GM19328 (cell line): ENCODE data around the gene SLC52A1.
A peak's percentile ranks its signal among the peaks of the same experiment; 100 is the strongest.
"Not testable (repeated sequence)": the region's sequence is repeated elsewhere in the genome, so short reads cannot be mapped to it uniquely, and the experiment has no call there.

Source experiments
- ATAC-seq: cut with Tn5 transposase; IDR thresholded peaks from one replicate; pipeline ENCODE4 v1.9.1; 2021; ENCODE audit warnings: mild to moderate bottlenecking, moderate library complexity; ENCODE audit not compliant: unreplicated experiment

The SLC52A1 gene

DNA sequence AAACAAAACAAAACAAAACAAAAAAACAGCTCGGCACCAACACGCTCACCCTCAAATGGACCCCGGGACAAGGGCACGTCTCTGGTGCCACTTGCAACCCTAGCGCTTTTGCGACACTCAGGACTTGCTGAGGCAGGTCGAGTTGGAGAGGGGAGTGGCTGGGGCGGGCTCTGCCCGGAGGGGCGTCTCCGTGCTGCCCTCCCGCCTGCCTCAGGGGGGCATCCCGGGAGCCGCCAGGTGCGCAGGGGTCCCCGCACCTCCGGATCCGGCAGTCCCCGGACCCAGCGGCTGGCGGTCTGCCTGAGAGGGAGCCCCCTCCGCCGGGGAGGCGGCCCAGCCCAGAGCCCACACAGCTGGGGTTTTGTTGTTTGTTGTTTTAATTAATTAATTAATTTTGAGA lies at the start of gene SLC52A1:
SLC52A1 (minus strand) TSS at position 112 of the 400 bp plus-strand sequence. CDS start 820 bp downstream, outside the sequence.
- ATAC-seq: no peak

DNA sequence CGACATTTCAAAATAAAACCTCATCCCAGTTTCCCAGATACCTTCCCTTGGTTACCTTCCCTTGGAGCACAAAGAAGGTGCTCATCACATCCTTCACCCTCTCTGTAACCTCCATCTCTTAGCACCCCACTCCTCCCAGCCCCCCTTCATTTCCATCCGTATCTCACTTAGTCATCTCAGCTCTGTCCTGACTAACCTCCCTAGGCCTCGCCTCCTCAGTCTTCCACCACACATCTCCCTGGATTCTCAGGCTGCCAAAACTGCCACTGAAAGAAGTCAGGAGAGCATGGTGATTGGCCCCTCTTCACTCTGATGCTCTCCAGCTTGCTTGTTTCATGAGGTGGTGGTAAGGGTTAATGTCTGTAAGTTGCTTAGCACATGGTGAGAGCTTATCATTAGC lies 45.4 kb upstream of the SLC52A1 start:
- no peak for ATAC-seq

DNA sequence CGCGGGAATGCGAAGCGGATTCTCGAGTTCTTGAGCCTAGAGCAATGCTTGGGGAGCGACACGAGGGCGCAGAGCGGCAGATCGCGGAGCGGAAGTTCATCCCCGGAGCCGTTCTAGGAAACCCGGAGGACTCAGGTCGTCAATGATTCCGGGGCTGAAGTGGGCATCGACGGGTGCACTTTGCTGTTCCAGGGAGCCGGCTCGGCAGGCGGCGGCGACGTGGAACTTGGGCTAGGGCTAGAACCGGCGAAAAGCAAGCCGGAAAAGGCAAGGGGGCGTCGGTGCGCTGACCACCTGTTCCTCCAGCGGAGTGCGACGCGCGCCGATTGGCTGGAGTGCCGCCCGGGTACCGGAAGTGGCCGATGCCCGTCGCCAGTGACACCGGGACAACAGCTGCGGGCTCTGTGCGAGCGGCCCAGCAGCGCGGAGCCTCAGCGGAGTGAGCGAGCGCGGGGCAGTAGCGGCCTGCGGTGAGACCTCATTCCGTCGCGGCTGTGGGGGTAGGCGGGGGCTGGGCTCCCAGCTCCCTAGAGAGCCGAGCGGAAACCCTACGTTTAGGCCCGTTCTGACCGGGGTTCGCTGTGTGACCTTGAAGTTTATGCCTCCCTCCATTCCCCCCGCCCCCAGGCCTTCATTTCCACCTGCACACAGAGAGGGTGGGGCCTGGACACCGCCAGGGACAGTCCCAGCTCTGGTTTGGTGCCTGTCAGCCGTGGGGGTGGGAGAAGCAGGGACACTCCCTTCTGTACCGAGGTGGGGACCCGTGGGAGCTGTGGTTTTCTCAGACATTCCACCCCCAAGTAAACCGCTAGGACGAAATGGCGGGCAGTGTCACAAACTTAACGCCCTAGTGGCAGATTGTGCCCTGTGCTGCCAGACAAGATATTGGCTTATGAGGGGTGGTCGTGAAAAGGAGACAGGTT lies 43.1 kb upstream of the SLC52A1 start, which contains the start of gene ZFP3:
ZFP3 (plus strand) TSS at position 362 of the 923 bp plus-strand sequence. CDS start 13,038 bp downstream, outside the sequence.
- ATAC-seq: peak; percentile 65

DNA sequence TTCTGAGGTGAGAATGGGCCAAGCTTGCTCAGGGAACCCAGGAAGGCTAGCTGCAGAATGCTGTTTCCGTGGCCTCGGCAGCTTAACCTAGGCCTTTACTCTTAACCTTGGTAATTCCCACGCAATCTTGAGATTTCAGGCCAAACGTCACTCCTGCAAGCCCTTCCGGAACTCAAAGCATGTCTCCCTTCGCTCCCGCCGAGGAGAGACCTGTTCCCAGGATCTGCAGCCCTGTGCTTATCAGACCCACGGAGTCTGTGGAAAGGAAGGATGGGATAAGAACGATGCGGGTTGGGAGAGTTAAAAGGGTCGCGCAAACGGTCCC lies 42.5 kb upstream of the SLC52A1 start:
- no peak for ATAC-seq

DNA sequence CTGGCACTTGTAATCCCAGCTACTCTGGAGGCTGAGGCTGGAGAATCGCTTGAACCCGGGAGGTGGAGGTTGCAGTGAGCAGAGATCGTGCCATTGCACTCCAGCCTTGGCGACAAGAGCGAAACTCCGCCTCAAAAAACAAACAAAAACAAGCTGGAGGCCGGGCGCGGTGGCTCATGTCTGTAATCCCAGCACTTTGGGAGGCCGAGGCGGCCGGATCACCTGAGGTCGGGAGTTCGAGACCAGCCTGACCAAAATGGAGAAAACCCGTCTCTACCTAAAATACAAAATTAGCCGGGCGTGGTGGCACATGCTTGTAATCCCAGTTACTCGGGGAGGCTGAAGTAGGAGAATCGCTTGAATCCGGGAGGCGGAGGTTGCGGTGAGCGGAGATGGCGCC lies 42.0 kb upstream of the SLC52A1 start:
- not testable (repeated sequence) for ATAC-seq

DNA sequence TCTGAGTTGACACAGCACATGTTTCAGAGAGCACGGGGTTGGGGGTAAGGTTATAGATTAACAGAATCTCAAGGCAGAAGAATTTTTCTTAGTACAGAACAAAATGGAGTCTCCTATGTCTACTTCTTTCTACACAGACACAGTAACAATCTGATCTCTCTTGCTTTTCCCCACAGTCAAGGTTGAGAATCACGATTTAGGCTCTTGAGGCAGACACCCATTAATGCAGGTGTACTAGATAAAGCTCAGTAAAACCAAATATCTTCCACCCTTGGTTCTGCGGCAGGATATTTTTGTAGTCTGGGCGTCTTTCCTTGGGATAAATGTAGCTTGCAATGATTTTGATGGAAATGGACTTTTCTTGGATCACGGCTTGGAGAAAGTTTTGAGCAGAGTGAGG lies 40.2 kb upstream of the SLC52A1 start:
- not testable (repeated sequence) for ATAC-seq

DNA sequence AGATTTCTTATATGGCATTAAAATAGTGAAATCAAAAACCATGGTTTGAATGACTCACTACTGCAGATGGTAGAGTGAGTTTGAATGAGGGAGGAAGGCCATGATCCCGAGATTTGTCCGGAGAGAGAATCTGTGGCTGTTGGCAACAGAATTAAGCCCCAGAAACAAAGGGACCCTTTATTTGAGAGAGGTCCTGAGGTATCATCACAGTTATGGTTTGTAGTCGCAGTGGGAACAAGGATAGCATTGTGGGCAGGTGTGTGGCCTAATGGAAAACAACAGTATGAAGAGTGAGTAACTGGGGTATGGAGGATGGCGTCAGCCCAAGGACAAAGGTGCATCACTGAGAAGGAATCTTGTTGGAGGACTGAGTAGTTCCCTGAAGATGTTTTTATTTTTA lies 34.5 kb upstream of the SLC52A1 start:
- no peak for ATAC-seq

DNA sequence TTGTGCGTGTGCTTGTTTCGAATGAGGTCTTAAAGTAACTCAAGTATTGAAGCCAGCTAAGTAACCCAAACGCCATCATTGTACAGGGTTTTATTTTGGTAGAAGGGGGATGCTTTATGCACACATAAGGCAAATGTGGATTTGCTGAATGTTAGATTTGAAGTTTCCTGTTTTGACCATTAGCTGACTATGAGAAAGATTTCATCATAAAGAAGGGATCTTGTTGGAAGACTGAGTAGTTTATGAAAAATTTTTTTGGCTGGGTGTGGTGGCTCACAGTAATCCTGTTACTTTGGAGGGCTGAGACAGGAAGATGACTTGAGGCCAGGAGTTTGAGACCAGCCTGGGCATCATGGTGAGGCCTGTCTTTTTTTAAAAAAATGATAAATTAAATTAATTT lies 33.0 kb upstream of the SLC52A1 start:
- no peak for ATAC-seq

DNA sequence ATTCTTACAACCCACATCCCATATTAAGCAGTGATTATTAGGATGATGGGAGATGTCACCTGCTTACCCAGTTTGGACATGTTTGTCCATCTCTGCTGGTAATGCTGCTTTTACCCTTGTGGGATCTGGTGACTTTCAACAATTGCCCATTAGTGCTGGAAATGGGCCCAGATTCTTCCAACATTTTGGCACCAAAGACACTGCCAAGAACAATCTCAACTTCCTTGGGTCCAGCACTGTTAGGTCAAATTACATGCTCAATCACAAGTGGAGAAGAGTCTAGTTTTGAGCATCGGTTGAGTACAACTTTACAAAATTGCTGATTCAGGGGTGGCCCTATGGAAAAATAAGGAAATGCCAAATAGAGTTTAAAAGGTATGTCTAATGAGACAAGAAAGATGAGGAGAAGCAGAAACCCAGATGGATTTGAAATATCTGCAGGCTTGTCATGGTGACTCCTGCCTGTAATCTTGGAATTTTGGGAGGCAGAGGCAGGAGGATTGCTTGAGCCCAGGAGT lies 30.1 kb upstream of the SLC52A1 start:
- ATAC-seq: no peak

DNA sequence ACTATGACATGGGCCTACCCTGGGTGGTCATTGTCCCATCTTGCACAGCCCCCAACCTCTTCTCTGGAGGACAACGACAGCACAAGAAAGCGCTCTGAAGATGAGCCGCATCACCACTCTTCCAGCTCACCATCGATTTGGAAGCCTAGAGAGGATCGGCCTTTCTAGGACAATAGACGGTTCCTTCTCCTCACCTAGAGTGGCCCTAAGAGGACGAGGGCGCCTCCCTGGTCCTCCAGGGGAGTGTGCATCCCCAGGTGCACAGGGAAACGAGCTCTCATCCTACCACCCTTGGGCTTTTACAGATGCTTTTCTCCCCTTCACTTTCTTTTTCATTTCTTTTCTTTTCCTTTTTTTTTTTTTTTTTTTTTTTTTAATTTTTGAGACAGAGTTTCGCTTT lies 20.3 kb upstream of the SLC52A1 start:
- ATAC-seq: no peak

DNA sequence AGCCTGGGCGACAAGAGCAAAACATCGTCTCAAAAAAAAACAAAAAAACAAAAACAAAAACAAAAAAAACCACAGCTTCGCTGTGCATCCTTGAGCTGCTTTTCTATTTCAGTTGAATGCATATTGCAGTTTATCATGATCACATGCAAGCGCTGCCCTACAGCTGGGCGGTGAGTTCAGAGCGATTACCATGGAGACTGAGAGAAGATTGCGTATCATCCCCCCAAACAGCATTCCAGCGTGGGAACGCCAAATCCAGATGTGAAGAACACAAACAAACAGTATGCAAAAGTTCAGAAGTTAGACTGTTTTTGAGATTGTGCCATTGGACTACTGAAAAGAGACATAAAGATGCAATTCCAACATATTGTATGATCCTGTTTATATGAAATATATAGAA lies 15.1 kb upstream of the SLC52A1 start:
- ATAC-seq: no peak

DNA sequence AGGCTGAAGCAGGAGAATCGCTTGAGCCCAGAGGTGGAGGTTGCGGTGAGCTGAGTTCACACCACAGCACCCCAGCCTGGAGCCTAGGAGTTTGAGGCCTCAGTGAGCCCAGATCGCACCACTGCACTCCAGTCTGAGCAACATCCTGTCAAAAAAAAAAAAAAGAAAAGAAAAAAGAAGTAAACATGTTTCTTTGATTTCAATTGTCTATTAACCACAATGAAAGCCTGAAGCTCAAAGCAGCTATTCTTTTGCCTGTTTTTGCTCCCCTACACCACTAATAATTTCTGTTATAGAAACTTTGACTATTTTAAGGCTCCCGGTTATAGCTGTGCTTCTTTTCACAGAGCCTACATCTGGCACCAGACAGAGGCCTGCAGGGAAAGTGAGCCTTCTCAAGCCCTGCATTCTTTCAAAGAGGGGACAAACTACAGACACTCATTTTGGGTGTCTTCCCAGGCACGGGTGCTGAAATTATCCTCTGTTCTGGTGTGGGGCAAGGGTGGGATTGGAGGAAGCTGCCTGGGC lies 14.2 kb upstream of the SLC52A1 start:
- ATAC-seq: no peak

DNA sequence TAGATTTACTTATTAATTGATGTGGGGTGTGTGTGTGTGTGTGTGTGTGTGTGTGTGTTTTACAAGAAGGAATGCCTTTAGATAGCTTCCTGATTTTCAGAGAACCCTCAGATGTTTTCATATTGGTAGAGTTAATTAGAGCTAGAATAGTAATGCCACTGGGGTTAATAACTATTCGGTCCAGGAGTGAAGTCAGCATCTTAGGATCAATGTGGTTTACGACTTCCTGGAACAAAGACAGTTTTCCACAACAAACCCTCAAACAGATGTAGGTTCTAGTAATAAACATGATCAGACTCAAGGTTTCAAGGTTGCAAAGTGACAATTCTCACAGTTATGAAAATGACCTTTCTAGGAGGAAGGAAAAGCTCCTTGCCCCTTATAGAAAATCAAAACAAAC lies 12.2 kb upstream of the SLC52A1 start:
- no peak for ATAC-seq

DNA sequence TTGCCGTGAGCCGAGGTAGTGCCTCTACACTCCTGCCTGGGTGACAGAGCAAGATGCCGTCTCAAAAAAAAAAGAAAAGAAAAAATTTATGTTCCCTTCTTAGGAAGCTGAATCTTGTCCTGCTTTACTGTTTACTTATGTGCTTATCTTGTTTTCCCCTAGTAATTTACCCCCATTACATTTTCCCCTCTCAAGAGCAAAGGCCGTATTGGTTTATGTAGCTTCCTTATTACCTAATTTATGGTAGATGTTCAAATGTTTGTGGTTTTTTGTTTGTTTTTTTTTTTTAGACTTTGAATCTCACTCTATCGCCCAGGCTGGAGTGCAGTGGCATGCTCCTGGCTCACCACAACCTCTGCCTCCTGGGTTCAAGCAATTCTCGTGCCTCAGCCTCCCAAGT lies 10.3 kb upstream of the SLC52A1 start:
- ATAC-seq: no peak

DNA sequence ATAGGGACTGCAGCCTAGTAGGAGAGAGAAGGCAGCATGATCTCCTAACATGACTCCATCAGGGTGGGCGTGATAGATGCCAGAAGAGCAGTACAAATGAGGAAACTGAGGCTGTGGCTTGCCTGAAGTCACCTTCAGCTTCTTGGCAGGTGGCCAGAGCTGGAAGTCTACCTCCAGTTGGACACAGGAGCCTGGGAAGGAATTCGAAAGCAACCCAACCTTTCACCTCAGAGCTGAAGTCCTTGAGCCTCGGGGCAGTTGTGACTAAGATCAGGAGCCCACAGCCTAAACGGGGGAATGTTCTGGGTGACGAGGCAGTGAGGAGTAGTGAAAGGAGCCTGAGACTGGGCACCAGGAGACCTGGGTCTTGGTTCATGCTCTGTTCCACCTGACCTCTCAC lies 9.4 kb upstream of the SLC52A1 start:
- ATAC-seq: no peak

DNA sequence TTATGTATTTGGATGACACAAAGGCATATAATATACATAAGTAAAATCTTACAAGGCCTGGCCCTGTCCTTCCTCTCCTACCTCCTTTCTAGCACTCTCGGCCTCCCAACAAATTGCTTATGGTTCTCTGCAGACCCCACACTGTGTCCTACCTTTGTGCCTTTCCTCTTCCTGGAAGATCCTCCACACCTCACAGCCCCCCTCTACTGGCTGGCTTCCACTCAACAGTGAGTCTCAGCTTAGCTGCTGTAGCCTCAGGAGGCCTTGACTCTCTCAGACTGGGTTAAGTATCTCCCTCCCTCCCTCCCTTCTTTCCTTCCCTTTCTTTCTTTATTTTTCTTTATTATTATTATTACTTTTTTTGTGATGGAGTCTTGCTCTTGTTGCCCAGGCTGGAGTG lies 8.3 kb upstream of the SLC52A1 start:
- no peak for ATAC-seq

DNA sequence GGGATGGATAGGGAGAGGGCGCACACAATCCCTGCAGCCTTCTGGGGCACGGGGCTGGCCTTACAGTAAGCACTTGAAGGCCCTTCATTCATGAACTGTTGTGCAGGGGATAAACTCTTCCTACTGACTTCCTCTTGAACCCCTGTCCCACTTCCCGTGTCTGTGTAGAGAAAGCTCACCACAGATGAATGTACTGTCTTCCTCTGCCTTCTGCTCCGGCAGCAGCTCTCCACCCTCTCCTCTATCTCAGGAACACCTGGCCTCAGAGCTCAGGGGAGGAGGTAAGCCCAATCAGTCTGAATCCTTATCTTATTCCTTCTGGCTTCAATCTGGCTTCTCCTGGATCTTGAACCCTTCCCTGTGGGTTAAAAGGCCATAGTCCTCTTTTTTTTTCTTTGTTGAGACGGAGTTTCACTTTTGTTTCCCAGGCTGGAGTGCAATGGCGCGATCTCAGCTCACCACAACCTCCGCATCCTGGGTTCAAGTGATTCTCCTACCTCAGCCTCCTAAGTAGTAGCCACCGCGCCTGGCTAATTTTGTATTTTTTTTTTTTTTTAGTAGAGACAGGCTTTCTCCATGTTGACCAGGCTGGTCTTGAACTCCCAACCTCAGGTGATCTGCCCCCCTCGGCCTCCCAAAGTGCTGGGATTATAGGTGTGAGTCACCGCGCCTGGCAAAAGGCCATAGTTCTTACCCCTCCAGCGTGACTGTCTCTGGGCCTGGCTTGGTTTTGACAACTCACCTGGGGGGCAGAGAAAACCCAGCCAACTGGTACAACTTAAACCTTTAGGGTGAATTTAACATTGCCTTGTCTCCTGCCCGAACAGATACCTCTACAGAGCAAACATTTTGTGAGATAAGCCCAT lies 7.2 kb upstream of the SLC52A1 start:
- no peak for ATAC-seq

DNA sequence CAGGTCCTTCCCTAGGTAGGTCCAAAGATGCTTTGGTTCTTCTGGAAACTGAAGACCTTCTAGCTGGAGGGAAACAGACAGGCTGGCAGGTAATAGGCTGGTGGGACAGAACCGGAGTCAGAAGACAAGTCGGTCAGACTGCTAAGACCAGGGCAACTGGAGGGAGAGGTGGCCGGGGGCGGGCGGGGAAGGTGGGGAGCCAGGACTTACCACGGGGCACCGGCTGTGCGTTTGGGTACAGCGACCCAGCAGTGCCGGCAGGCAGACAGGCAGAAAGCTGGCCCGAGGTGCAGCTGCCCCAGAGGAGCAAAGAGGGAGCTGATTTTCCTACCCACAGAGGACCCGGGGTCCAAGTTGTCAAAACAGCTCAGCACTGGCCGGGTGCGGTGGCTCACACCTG lies 575 bp downstream of the SLC52A1 start:
- no peak for ATAC-seq

DNA sequence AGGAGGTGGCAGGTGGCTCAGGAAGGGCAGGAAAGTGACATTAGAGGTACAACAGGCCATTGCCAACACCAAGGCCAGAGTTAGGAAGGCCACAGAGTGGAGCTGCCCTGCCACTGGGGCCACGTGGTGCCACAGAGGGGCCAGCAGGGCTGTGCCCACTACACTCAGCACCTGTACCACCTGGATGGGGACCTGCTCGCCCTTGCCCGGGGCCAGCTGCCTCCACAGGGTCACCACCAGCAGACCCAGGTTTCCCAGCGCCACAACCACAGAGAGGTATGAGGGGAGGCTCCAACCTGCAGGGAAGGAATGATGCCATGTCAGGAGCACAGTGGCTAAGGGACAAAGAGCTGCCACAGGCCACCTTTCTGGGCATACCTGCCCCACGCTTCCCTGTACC lies 1.2 kb downstream of the SLC52A1 start:
- no peak for ATAC-seq

DNA sequence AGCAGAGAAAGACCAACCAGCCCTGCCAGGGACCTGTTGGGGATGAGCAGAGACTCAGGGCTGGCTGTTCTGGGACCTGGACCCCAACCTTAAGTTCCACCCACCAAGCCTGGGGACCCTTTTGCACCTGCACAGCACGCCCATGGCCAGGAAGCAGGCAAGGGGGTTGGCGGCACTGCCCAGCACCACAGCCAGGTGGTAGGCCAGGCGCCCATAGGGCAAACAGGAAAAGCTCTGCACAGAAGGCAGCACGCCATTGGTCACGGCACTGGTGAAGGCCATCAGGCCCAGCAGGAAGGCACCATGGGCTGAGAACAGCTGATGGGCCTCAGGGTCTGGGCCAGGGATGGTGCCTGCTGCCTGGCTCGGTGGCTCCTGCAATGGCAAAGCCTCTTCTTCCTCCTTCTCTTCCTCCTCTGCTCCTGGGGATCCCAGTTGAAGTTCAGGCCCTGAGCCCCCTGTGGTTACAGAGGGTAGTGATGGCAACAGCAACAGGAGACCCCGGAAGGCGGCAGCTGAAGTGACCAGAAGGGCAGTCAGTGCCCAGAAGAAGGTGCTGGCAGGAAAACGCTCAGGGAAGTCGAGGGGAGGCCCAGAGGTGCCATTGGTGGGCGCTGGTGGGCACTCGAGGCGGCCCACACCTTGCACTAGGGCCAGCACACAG lies 1.7 kb downstream of the SLC52A1 start:
- no peak for ATAC-seq

DNA sequence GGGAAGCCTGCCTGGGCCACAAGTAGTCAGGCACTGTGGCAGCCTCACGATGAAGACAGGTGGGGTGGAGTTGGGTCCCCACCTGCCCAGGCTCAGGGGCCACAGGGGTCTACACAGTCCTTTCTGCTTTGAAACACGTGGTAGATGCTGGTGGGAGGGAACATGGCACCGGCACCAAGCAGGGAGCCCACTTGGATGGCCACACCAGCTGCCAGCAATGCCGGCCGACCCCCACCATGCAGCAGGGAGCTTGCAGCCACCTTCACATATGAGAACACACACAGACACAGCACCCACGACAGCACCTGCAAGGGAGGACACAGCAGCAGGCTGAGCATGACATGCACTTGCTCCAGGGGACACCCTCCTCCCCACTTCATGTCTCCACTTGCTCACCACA lies 2.4 kb downstream of the SLC52A1 start:
- ATAC-seq: no peak
